Stimulated activated CD8-positive, alpha-beta memory T cell treated with anti-CD3 and anti-CD28 coated beads, Interleukin-15, amount 100 ng/mL, for 4 hours (primary cell): ENCODE results near the gene WDSUB1.

Experiments used
- DNase-seq, 2 donors: peaks; one replicate each; pipeline ENCODE4 v3.0.0-alpha.2; 2020; ENCODE audit warnings: low read depth in 2 of 2

WDSUB1 gene

DNA sequence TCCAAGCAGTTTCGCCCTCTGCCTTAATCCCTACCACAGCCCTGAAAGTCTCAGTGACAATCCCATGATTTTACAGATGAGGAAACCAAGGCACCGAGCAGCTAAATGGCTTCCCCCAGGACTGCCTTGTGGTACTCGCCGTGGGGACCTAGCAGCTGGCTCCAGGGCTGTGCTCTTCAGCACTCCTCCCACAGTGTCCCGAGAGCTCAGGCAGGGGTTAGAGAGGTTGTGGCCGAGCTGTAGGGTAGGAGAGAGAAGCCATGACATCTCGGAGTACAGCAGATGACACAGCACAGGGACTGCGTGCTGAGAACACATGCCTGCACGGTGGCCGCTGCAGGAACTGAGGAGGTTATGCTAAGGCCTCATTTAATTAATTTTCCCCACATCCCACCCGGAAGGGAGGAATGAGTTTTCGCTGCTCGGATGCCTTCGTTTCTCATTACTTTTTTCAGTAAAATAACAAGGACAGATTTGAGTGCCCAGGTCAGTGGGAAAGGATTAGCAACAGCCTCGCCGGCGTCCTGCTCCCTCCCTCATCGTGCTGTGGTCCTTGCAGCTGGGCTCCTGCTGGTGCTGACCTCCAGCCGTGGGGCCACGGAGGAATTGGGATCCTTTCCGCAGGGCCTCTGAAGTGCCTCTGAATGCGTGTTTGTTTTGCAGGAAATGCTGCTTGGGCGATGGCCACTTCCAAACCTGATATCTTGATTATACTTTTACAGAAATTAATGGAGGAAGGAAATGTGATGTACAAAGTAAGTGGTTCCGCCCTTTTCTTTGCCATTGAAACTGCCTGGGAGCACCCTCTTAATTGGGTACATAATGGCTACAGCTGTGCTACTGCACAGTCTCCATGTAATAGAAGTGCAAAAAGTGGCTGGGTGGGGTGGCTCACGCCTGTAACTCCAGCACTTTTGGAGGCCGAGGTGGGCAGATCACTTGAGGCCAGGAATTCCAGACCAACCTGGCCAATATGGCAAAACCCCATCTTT, 61.2 kb downstream of the WDSUB1 start:
- DNase-seq: no peak

DNA sequence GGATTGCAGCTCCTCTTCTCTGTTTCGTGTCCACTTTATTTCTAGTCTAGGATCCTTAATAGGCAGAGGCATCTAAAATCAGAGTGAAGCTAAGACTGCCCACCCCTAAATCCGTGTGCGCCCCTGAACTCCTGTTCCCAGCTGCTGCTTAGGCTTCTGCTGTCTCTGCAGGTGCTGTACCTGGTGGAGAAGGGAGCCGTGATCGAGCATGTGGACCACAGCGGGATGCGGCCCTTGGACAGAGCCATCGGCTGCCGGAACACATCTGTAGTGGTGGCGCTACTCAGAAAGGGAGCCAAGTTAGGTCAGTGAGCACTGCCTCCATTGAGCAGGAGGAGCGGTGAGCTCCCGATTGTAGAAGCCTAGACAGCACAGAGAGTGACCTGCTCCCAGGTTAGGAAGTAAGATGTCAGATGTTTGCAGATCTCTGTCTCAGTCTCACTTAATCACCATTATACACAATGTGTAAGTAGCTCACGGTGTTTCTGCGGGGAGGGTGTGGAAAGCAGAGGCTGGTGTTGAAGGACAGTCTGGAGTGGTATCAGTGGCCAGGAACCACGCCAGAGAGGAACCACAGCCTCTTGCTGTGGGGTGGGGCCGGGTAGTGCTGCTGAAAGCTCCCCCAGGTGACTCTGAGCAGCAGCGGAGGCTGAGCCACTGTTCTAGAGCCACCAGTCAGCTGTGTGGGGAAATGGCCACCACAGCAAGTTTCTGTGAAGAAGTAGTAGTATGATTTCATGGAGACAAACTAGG, 62.3 kb downstream of the WDSUB1 start:
- DNase-seq: no peak

- no peak for DNase-seq
These were observed 67.0 kb downstream of the WDSUB1 start for GRCh38 chr2:159219394-159219998.

GRCh38 chr2:159218389-159218788, 68.1 kb downstream of the WDSUB1 start:
- DNase-seq: no peak

- DNase-seq: no peak
These were observed 68.8 kb downstream of the WDSUB1 start for GRCh38 chr2:159217676-159218075.

DNA sequence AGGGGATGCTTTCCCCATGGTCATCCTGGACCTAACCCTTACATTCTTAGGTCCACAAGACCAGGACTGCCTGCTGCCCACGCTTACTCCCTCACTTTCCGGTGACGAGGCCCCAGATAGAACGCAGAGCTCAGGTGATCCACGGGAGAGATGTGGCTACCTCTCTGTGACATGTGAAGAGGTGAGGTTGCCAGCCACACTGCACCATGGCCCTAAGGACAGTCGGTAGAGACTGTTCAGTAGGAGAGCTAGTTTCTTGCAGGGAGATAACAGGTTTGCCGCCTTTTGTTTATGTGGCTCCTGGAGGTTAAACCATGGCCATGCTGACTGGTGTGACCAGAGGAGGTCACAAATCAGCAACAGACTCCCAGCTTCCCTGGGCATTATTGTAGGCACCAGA, 71.4 kb downstream of the WDSUB1 start:
- no peak for DNase-seq

GRCh38 chr2:159214325-159214865, 72.1 kb downstream of the WDSUB1 start:
- DNase-seq: no peak

- no peak for DNase-seq
These were observed 73.2 kb downstream of the WDSUB1 start for GRCh38 chr2:159213296-159213695.

DNA sequence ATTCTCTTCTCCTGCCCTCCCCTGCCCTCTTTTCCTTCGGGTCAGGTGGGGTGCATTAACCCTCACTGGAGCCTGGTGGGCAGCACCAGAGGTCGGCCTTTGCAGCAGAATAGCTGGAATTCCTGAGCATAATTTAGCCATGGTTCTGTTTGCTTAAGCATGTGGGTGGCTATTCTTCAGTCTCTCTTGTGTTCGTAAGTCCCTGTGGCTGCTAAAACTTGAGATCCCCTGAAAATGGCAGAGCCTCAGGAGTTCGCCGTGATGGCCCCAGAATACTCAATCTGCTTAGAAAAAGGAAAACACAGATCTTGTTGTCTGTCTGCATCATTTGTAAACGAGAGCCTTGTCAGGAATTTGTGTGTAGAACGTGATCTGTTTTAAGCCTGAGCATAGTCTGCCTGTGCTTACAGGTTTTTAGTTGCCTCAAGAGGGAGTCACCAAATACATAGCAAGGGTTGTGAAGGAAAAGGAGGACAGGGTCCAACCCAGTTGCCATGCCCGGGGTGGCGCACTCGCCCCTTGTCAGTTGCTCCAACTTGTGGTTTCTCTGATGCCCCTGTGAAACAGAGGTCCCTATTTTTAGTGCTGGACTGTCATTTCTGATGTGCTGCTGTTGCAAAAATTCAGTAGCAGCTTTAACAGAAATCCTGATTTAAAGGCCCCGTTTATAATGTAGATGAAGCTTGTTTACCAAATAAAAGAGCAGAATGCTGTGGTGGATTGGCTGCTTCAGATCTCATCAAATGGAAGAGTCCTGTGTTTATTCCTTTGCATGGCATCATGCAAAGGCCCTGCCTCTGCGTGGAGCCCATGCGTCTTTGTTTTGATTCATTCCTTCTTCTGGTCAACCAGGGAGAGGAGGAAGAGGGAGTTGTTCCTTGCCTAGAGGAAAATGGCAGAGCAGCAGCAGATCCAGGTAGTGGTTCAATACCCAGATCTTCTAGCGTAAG, 74.8 kb downstream of the WDSUB1 start:
- no peak for DNase-seq

GRCh38 chr2:159209341-159210306, 76.9 kb downstream of the WDSUB1 start:
- peak in 1 of 2 donors; percentile 19 for DNase-seq

GRCh38 chr2:159208438-159208837, 78.1 kb downstream of the WDSUB1 start:
- no peak for DNase-seq

DNA sequence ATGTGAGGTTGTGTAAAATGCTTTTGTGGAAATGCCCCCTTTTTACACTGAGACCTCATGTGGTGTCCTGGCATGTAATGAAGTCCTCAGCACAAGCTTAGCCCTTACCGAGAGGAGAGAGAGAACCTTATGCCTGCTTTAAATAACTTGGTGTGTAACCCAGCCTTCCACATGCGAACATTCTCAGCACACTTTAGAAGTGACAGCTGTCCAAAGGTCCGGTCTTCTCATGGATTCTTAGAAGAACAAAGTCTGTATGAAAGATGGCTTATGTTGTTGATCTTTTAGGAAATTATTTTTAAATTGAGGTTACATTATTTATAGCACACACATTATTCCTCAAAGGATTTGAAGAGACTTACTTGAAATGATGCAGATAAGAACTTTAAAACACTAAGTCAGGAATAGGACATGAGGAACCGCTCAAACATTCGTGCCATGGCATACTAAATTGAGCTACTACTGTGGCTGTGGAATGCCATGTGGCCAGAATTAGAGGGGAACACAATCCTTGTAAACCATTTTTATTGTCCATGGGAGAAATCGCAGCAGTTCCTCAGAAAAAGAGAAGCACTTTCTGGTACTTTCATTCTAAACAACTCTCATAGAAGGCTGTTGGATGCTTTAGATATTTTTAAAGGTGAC, 79.6 kb downstream of the WDSUB1 start:
- no peak for DNase-seq

GRCh38 chr2:159204381-159205144, 81.9 kb downstream of the WDSUB1 start:
- DNase-seq: no peak

- DNase-seq: no peak
These were observed 83.9 kb downstream of the WDSUB1 start for GRCh38 chr2:159202568-159203071.

- DNase-seq: no peak
These were observed 85.0 kb downstream of the WDSUB1 start for GRCh38 chr2:159201360-159202063.

- DNase-seq: no peak
These were observed 86.0 kb downstream of the WDSUB1 start for GRCh38 chr2:159200498-159200897.

- DNase-seq: no peak
These were observed 86.6 kb downstream of the WDSUB1 start for GRCh38 chr2:159199761-159200465.
